Measurements from ENCODE around the gene IFI44. TPM values are rescaled to one million over a fixed set of nuclear protein-coding genes. Genes with fewer than 3 reads are reported as not detected.

Gene IFI44
- polyA plus RNA-seq, 3 donors, result 23.0 to 48.1 (median 35.5) TPM

DNA sequence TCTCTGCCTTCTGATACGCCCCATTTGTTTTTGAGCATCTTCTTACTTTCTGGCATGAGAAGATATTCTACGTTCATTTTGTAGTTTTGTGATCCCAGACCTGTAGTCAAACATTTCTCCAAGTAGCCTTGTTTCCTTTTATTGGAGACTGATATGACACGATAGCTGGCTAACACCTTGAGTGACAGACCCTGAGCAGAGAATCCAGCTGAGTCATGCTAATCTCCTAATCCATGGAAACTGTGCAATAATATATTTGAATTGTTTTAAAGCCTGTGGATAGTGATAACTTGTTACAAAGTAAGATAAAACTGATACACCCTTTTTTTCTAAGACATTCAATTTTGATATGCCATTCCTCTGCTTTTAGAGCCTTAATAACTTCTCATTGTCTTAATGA, 30.6 kb upstream of the IFI44 start:
- Mint-ChIP-seq H3K27me3 (ENCODE audit: low read depth in 3 of 3) (no peaks in the 10 kb centered on the region), H3K4me3 (peak overlapping the region in 1 of 2 donors; percentile 91), H3K36me3 (peaks cover 0 to 3% of the 10 kb centered on the region in 2 donors), H3K27ac (no peak overlapping the region), H3K4me1 (peaks cover 35% of the 10 kb centered on the region), H3K9me3 (no peaks in the 10 kb centered on the region)
- Histone ChIP-seq H4K20me1 (ENCODE audit: insufficient read depth, low read length) (no peaks in the 10 kb centered on the region), H3K79me2 (ENCODE audit: insufficient read depth, low read length) (no peaks in the 10 kb centered on the region), H3K9ac (ENCODE audit: insufficient read depth, low read length, poor library complexity, severe bottlenecking) (no peak overlapping the region), H2AFZ (ENCODE audit: insufficient read depth, low read depth, low read length, poor library complexity, severe bottlenecking) (peak overlapping the region; percentile 61), H3K4me3 (replicated peaks in 1 of 3; ENCODE audit: low read depth in 2 of 3, low read length in 3 of 3) (no peak overlapping the region), H3K4me1 (ENCODE audit: control insufficient read depth in 1 of 2, insufficient read depth in 2 of 2, low read length in 2 of 2) (peaks cover 20 to 30% of the 10 kb centered on the region in 2 donors), H3K27me3 (ENCODE audit: control insufficient read depth in 2 of 2, insufficient read depth in 2 of 2, low read length in 2 of 2) (no peaks in the 10 kb centered on the region), H3K9me3 (replicated peaks in 1 of 2; ENCODE audit: control insufficient read depth in 1 of 2, insufficient read depth in 1 of 2, low read length in 2 of 2) (no peaks in the 10 kb centered on the region), H3K4me2 (replicated peaks; ENCODE audit: extremely low read depth, low read length, poor library complexity, severe bottlenecking) (no peak overlapping the region), H3K36me3 (replicated peaks in 1 of 2; ENCODE audit: control insufficient read depth in 1 of 2, insufficient read depth in 2 of 2, low read length in 2 of 2) (no peaks in the 10 kb centered on the region), H3K27ac (ENCODE audit: low read depth in 1 of 2, low read length in 2 of 2) (no peak overlapping the region)
- intact Hi-C loops (cut with micrococcal nuclease), result loop anchor here (2.0 to 5.0 kb wide), 2 partner anchors 53 to 56 kb away; no protein-coding TSS in a partner anchor
- 80% methylated on average over 2 of the region's 3 CpGs for WGBS (ENCODE audit: insufficient coverage)
- DNase-seq, result no peak
- TF ChIP-seq, protein P1, sequence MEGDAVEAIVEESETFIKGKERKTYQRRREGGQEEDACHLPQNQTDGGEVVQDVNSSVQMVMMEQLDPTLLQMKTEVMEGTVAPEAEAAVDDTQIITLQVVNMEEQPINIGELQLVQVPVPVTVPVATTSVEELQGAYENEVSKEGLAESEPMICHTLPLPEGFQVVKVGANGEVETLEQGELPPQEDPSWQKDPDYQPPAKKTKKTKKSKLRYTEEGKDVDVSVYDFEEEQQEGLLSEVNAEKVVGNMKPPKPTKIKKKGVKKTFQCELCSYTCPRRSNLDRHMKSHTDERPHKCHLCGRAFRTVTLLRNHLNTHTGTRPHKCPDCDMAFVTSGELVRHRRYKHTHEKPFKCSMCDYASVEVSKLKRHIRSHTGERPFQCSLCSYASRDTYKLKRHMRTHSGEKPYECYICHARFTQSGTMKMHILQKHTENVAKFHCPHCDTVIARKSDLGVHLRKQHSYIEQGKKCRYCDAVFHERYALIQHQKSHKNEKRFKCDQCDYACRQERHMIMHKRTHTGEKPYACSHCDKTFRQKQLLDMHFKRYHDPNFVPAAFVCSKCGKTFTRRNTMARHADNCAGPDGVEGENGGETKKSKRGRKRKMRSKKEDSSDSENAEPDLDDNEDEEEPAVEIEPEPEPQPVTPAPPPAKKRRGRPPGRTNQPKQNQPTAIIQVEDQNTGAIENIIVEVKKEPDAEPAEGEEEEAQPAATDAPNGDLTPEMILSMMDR (IDR thresholded peaks at IDR 0.05), result no peak

DNA sequence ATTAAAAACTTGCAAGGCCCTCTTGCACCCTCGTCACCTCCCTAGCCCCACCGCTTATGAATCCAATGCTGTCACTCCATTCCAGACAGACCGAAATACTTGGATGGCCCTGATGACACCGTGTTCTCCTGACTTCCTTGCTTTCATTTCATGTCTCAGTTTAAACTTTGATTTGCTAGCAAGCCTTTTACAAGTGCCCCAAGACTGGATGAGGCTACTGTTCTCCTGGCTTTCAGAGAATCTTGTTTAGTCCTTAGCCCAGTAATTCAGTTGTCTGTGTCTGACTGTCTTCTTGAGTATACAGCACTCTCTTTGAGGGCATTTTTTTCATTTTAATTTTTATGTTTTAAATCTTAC, 30.2 kb upstream of the IFI44 start:
- no peaks in the 10 kb centered on the region for H4K20me1 ChIP-seq (ENCODE audit: insufficient read depth, low read length)
- H3K9me3 ChIP-seq (replicated peaks in 1 of 2; ENCODE audit: control insufficient read depth in 1 of 2, insufficient read depth in 1 of 2, low read length in 2 of 2), result no peaks in the 10 kb centered on the region
- intact Hi-C loops (cut with micrococcal nuclease), result loop anchor here (2.0 to 5.0 kb wide), 2 partner anchors 53 to 55 kb away; no protein-coding TSS in a partner anchor
- peak overlapping the region; percentile 78 for H3K4me2 ChIP-seq (replicated peaks; ENCODE audit: extremely low read depth, low read length, poor library complexity, severe bottlenecking)
- H3K4me3 ChIP-seq (replicated peaks in 1 of 3; ENCODE audit: low read depth in 2 of 3, low read length in 3 of 3), result peak overlapping the region in 1 of 3 experiments; percentile 76
- TF ChIP-seq, protein P1 (IDR thresholded peaks at IDR 0.05), result no peak
- no peaks in the 10 kb centered on the region for H3K79me2 ChIP-seq (ENCODE audit: insufficient read depth, low read length)
- H3K27me3 ChIP-seq (ENCODE audit: control insufficient read depth in 2 of 2, insufficient read depth in 2 of 2, low read length in 2 of 2), result no peaks in the 10 kb centered on the region
- H3K36me3 ChIP-seq (replicated peaks in 1 of 2; ENCODE audit: control insufficient read depth in 1 of 2, insufficient read depth in 2 of 2, low read length in 2 of 2), result no peaks in the 10 kb centered on the region
- Mint-ChIP-seq H3K27ac (peak overlapping the region in 2 of 7 donors; percentile 40 to 82), H3K36me3 (peaks cover 0 to 3% of the 10 kb centered on the region in 2 donors), H3K9me3 (no peaks in the 10 kb centered on the region), H3K4me3 (peak overlapping the region in 1 of 2 donors; percentile 91), H3K4me1 (peaks cover 35% of the 10 kb centered on the region), H3K27me3 (ENCODE audit: low read depth in 3 of 3) (no peaks in the 10 kb centered on the region)
- peaks cover 20 to 30% of the 10 kb centered on the region in 2 donors for H3K4me1 ChIP-seq (ENCODE audit: control insufficient read depth in 1 of 2, insufficient read depth in 2 of 2, low read length in 2 of 2)
- DNase-seq, result no peak
- peak overlapping the region; percentile 61 for H2AFZ ChIP-seq (ENCODE audit: insufficient read depth, low read depth, low read length, poor library complexity, severe bottlenecking)
- 78% methylated on average over 4 of the region's 4 CpGs for WGBS (ENCODE audit: insufficient coverage)
- peak overlapping the region; percentile 45 for H3K9ac ChIP-seq (ENCODE audit: insufficient read depth, low read length, poor library complexity, severe bottlenecking)
- H3K27ac ChIP-seq (ENCODE audit: low read depth in 1 of 2, low read length in 2 of 2), result peak overlapping the region in 1 of 2 donors; percentile 77
